Astrocyte (in vitro differentiated cells and primary cell): Measurements from ENCODE around the gene SSTR5. TPM values are rescaled to one million over a fixed set of nuclear protein-coding genes. Genes with fewer than 3 reads are reported as not detected.

Source experiments
- DNase-seq: peaks from one replicate; pipeline ENCODE4 v3.0.0-alpha.2; 2010; ENCODE audit warnings: low read depth
- FAIRE-seq: peaks from 2 replicates; lab custom pipeline; 2011; peaks lifted over from hg19 to GRCh38; lab: Jason Lieb, UNC
- H2AFZ ChIP-seq: 2 replicates; pipeline ENCODE4 v1.6.0; 2012; ENCODE audit warnings: low read depth, low read length, inconsistent platforms
- H3K27ac ChIP-seq: 2 replicates; pipeline ENCODE4 v1.5.1; 2011; ENCODE audit warnings: low read depth, low read length, inconsistent platforms
- H3K27me3 ChIP-seq: 2 replicates; pipeline ENCODE4 v1.6.0; 2011; ENCODE audit warnings: low read length, inconsistent platforms; ENCODE audit not compliant: insufficient read depth
- H3K36me3 ChIP-seq: 2 replicates; pipeline ENCODE4 v1.5.1; 2011; ENCODE audit warnings: low read length, inconsistent platforms; ENCODE audit not compliant: insufficient read depth
- H3K4me1 ChIP-seq: 2 replicates; pipeline ENCODE4 v1.5.1; 2011; ENCODE audit warnings: low read length, inconsistent platforms; ENCODE audit not compliant: insufficient read depth
- H3K4me2 ChIP-seq: 2 replicates; pipeline ENCODE4 v1.6.0; 2012; ENCODE audit warnings: low read length, inconsistent platforms
- H3K4me3 ChIP-seq: 2 replicates; pipeline ENCODE4 v1.5.1; 2011; ENCODE audit warnings: low read depth, mild to moderate bottlenecking, low read length, inconsistent platforms; ENCODE audit not compliant: insufficient read depth
- H3K79me2 ChIP-seq: 2 replicates; pipeline ENCODE4 v1.6.0; 2012; ENCODE audit warnings: mild to moderate bottlenecking, low read length, inconsistent platforms; ENCODE audit not compliant: insufficient read depth
- H3K9ac ChIP-seq: 2 replicates; pipeline ENCODE4 v1.6.0; 2012; ENCODE audit warnings: mild to moderate bottlenecking, low read length, inconsistent platforms
- H3K9me3 ChIP-seq: 2 replicates; pipeline ENCODE4 v1.5.1; 2012; ENCODE audit warnings: low read depth, mild to moderate bottlenecking, low read length, inconsistent platforms; ENCODE audit not compliant: insufficient read depth
- H4K20me1 ChIP-seq: 2 replicates; pipeline ENCODE4 v1.6.0; 2012; ENCODE audit warnings: low read length, inconsistent platforms; ENCODE audit not compliant: insufficient read depth
- H3K27ac Mint-ChIP-seq: one replicate; pipeline ENCODE4 v1.8.0; 2021; ENCODE audit warnings: mild to moderate bottlenecking, mixed read lengths; ENCODE audit not compliant: unreplicated experiment
- H3K27me3 Mint-ChIP-seq: one replicate; pipeline ENCODE4 v1.8.0; 2021; ENCODE audit warnings: low read depth, mixed read lengths; ENCODE audit not compliant: unreplicated experiment
- H3K36me3 Mint-ChIP-seq: one replicate; pipeline ENCODE4 v1.8.0; 2021; ENCODE audit warnings: low read depth, mixed read lengths; ENCODE audit not compliant: unreplicated experiment
- H3K4me1 Mint-ChIP-seq: one replicate; pipeline ENCODE4 v1.8.0; 2021; ENCODE audit warnings: low read depth, mixed read lengths; ENCODE audit not compliant: unreplicated experiment
- H3K4me3 Mint-ChIP-seq: one replicate; pipeline ENCODE4 v1.8.0; 2021; ENCODE audit warnings: mild to moderate bottlenecking, moderate library complexity, mixed read lengths; ENCODE audit not compliant: unreplicated experiment
- H3K9me3 Mint-ChIP-seq: one replicate; pipeline ENCODE4 v1.8.0; 2021; ENCODE audit warnings: mild to moderate bottlenecking, mixed read lengths; ENCODE audit not compliant: unreplicated experiment
- EZH2 ChIP-seq: IDR thresholded peaks from 2 replicates; pipeline ENCODE4 v1.6.1; 2012; ENCODE audit warnings: mild to moderate bottlenecking, low read length, inconsistent platforms; ENCODE audit not compliant: insufficient read depth
- total RNA-seq: library from RNA; stranded (reverse); gene quantifications from 2 replicates; pipeline ENCODE4 v1.2.1, GENCODE V29; 2021
- TF ChIP-seq, protein P1 (sequence below): IDR thresholded peaks from 2 replicates; pipeline ENCODE4 v1.5.1; 2011; ENCODE audit warnings: low read depth, mild to moderate bottlenecking, inconsistent platforms, low read length, moderate library complexity; ENCODE audit not compliant: insufficient read depth

The SSTR5 gene
- total RNA-seq, 1 donor from 2014 or later, result not detected

DNA sequence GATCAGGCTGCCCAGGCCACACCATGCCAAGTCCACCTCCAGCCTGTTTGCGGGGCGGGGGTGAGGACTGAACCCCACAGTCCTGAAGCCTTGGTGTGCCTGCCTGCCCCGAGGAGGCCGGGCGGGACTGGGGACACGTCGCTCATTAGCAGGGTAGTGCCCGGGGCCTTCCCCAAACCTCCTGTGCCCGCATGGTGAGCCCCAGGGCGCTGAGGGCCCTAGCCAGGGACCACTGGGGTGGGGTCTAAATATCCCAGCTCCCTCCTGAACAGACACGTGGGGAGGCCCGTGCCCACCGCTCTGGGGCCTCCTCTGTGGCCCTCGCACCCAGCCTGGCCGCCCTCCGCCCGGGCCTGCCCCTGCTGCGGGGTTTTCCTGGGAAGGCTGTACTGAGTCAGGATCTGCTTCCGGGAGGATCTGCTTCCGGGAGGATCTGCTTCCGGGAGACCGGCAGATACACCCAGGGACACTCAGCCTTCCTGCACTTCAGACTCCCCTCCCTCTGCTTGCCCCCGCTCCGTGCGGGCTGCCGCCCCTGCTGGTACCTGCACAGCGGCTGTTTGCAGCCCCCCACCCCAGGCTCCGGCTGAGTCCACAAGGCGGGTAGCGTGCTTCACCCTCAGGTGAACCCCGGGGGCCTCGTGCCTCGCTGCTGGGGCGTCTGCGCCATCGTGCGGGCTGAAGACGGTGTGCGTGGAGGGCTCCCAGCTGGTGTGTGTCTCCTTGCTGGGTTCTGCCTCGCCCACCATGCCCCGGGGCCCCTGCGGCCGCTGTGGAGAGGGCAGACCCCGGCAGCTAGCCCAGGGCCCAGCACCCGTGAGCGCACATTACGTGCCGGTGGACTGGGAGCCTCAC, 56.8 kb downstream of the SSTR5 start:
- no peak overlapping the region for H3K27ac ChIP-seq
- H3K79me2 ChIP-seq, result no peaks in the 10 kb centered on the region
- Mint-ChIP-seq H3K4me1 (no peaks in the 10 kb centered on the region), H3K27ac (no peak overlapping the region), H3K9me3 (no peaks in the 10 kb centered on the region), H3K27me3 (peaks cover 19% of the 10 kb centered on the region), H3K4me3 (no peak overlapping the region), H3K36me3 (no peaks in the 10 kb centered on the region)
- no peaks in the 10 kb centered on the region for H4K20me1 ChIP-seq
- H3K9ac ChIP-seq, result no peak overlapping the region
- no peaks in the 10 kb centered on the region for H3K9me3 ChIP-seq
- DNase-seq, result no peak
- no peak for FAIRE-seq
- H3K4me2 ChIP-seq, result no peak overlapping the region
- H3K4me1 ChIP-seq, result no peaks in the 10 kb centered on the region
- H2AFZ ChIP-seq, result no peak overlapping the region
- no peaks in the 10 kb centered on the region for H3K36me3 ChIP-seq
- no peak overlapping the region for H3K4me3 ChIP-seq
- H3K27me3 ChIP-seq, result no peaks in the 10 kb centered on the region
- TF ChIP-seq, protein P1, sequence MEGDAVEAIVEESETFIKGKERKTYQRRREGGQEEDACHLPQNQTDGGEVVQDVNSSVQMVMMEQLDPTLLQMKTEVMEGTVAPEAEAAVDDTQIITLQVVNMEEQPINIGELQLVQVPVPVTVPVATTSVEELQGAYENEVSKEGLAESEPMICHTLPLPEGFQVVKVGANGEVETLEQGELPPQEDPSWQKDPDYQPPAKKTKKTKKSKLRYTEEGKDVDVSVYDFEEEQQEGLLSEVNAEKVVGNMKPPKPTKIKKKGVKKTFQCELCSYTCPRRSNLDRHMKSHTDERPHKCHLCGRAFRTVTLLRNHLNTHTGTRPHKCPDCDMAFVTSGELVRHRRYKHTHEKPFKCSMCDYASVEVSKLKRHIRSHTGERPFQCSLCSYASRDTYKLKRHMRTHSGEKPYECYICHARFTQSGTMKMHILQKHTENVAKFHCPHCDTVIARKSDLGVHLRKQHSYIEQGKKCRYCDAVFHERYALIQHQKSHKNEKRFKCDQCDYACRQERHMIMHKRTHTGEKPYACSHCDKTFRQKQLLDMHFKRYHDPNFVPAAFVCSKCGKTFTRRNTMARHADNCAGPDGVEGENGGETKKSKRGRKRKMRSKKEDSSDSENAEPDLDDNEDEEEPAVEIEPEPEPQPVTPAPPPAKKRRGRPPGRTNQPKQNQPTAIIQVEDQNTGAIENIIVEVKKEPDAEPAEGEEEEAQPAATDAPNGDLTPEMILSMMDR, result no peak
- no peak for TF ChIP-seq EZH2

DNA sequence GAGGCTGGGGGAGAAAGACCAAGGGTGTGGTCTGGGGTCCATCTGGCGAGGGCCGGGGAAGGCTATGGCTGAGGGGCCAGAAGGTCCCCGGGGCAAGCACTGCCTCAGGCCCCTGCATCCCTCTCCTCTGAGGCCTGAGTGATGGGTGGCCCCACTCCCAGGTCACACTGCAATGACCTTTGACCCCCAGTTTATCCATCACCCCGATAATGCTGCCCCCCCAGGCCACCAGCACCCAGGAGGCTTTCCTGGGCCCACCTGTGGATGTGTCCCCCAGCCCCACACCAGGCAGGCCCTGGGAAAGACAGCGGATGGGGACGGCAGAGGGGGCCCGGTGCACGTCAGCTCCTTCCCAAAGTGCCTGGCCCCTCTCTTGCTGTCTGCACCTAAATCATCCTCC, 57.8 kb downstream of the SSTR5 start:
- no peak overlapping the region for H3K9ac ChIP-seq
- H3K27ac ChIP-seq, result no peak overlapping the region
- no peaks in the 10 kb centered on the region for H3K27me3 ChIP-seq
- Mint-ChIP-seq H3K27me3 (peaks cover 19% of the 10 kb centered on the region), H3K4me3 (no peak overlapping the region), H3K4me1 (no peaks in the 10 kb centered on the region), H3K27ac (no peak overlapping the region), H3K9me3 (no peaks in the 10 kb centered on the region), H3K36me3 (no peaks in the 10 kb centered on the region)
- FAIRE-seq, result no peak
- H3K9me3 ChIP-seq, result no peaks in the 10 kb centered on the region
- H3K4me2 ChIP-seq, result no peak overlapping the region
- H3K79me2 ChIP-seq, result no peaks in the 10 kb centered on the region
- H3K36me3 ChIP-seq, result no peaks in the 10 kb centered on the region
- H2AFZ ChIP-seq, result no peak overlapping the region
- DNase-seq, result no peak
- TF ChIP-seq, protein P1, result no peak
- no peak for TF ChIP-seq EZH2
- H4K20me1 ChIP-seq, result no peaks in the 10 kb centered on the region
- H3K4me3 ChIP-seq, result no peak overlapping the region
- H3K4me1 ChIP-seq, result no peaks in the 10 kb centered on the region

Other genes starting within 250 kb of the SSTR5 start
- 12.6 and 15.0 TPM in 2 replicates for gene LMF1, start 101.8 kb upstream of the SSTR5 start, total RNA-seq
- 0.70 and 0.98 TPM in 2 replicates for gene SOX8, start 91.0 kb upstream of the SSTR5 start, total RNA-seq
- gene C1QTNF8, start 23.5 kb downstream of the SSTR5 start, total RNA-seq, result not detected in 2 replicates
- gene CACNA1H, start 80.4 kb downstream of the SSTR5 start, total RNA-seq, result 21.7 and 30.5 TPM in 2 replicates
- not detected in 2 replicates for gene TPSG1, start 152.5 kb downstream of the SSTR5 start, total RNA-seq
- not detected in 2 replicates for gene TPSB2, start 157.4 kb downstream of the SSTR5 start, total RNA-seq
- not detected in 2 replicates for gene TPSAB1, start 168.0 kb downstream of the SSTR5 start, total RNA-seq
- not detected in 2 replicates for gene TPSD1, start 183.3 kb downstream of the SSTR5 start, total RNA-seq
- 135 and 143 TPM in 2 replicates for gene UBE2I, start 236.9 kb downstream of the SSTR5 start, total RNA-seq